ENCODE data around the gene SERPINB6. TPM values are rescaled to one million over a fixed set of nuclear protein-coding genes. Genes with fewer than 3 reads are reported as not detected.
A peak's percentile ranks its signal among the peaks of the same experiment; 100 is the strongest.
"Not testable (repeated sequence)": the region's sequence is repeated elsewhere in the genome, so short reads cannot be mapped to it uniquely, and the experiment has no call there.

The SERPINB6 gene
- total RNA-seq, 1 experiment from 2014 or later: 63.8 TPM

- no peak for DNase-seq (ENCODE audit: low read depth, low spot score)
- in situ Hi-C loops (cut with HindIII; ENCODE audit: low pct_unique_long_range_greater_than_20kb, low sequenced_read_pairs): no loop called here
Measured at GRCh38 chr6:2909718-2910117, 61.6 kb downstream of the SERPINB6 start.

GRCh38 chr6:2909051-2909606 is 62.2 kb downstream of the SERPINB6 start:
- DNase-seq (ENCODE audit: low read depth, low spot score); in situ Hi-C loops (cut with HindIII; ENCODE audit: low pct_unique_long_range_greater_than_20kb, low sequenced_read_pairs): not testable (repeated sequence)

- in situ Hi-C loops (cut with HindIII; ENCODE audit: low pct_unique_long_range_greater_than_20kb, low sequenced_read_pairs); DNase-seq (ENCODE audit: low read depth, low spot score): not testable (repeated sequence)
Measured at GRCh38 chr6:2908516-2908915, 62.9 kb downstream of the SERPINB6 start.

- DNase-seq (ENCODE audit: low read depth, low spot score); in situ Hi-C loops (cut with HindIII; ENCODE audit: low pct_unique_long_range_greater_than_20kb, low sequenced_read_pairs): not testable (repeated sequence)
Measured at GRCh38 chr6:2903411-2904185, 67.8 kb downstream of the SERPINB6 start.

GRCh38 chr6:2901645-2902502 is 69.5 kb downstream of the SERPINB6 start:
- in situ Hi-C loops (cut with HindIII; ENCODE audit: low pct_unique_long_range_greater_than_20kb, low sequenced_read_pairs); DNase-seq (ENCODE audit: low read depth, low spot score): not testable (repeated sequence)

- in situ Hi-C loops (cut with HindIII; ENCODE audit: low pct_unique_long_range_greater_than_20kb, low sequenced_read_pairs): no loop called here
- DNase-seq (ENCODE audit: low read depth, low spot score): peak; percentile 59
Measured at GRCh38 chr6:2900821-2901644, 70.3 kb downstream of the SERPINB6 start.

GRCh38 chr6:2900221-2900807 is 71.1 kb downstream of the SERPINB6 start:
- no peak for DNase-seq (ENCODE audit: low read depth, low spot score)
- in situ Hi-C loops (cut with HindIII; ENCODE audit: low pct_unique_long_range_greater_than_20kb, low sequenced_read_pairs): no loop called here

GRCh38 chr6:2899596-2899995 is 71.8 kb downstream of the SERPINB6 start:
- no peak for DNase-seq (ENCODE audit: low read depth, low spot score)
- in situ Hi-C loops (cut with HindIII; ENCODE audit: low pct_unique_long_range_greater_than_20kb, low sequenced_read_pairs): no loop called here

Other genes with a start within 250 kb of the SERPINB6 start
- 0.24 and 0.34 TPM in 2 replicates for gene MYLK4, start 220.6 kb downstream of the SERPINB6 start, total RNA-seq (2014; rRNA removed; shearing (Covaris generic))
- gene WRNIP1, start 206.2 kb downstream of the SERPINB6 start, total RNA-seq (2014; rRNA removed; shearing (Covaris generic)): 88.1 and 96.8 TPM in 2 replicates
- 3.7 and 4.4 TPM in 2 replicates for gene SERPINB1, start 129.7 kb downstream of the SERPINB6 start, total RNA-seq (2014; rRNA removed; shearing (Covaris generic))
- gene SERPINB9, start 68.3 kb downstream of the SERPINB6 start, total RNA-seq (2014; rRNA removed; shearing (Covaris generic)): not detected in 2 replicates
- gene NQO2, start 28.3 kb upstream of the SERPINB6 start, total RNA-seq (2014; rRNA removed; shearing (Covaris generic)): 35.8 and 40.0 TPM in 2 replicates
- gene RIPK1, start 96.9 kb upstream of the SERPINB6 start, total RNA-seq (2014; rRNA removed; shearing (Covaris generic)): 28.3 and 29.6 TPM in 2 replicates
- gene BPHL, start 147.1 kb upstream of the SERPINB6 start, total RNA-seq (2014; rRNA removed; shearing (Covaris generic)): 66.6 and 75.5 TPM in 2 replicates
- 118 and 127 TPM in 2 replicates for gene TUBB2A, start 186.0 kb upstream of the SERPINB6 start, total RNA-seq (2014; rRNA removed; shearing (Covaris generic))